Keratinocyte (primary cell): ENCODE results near the gene IRF7. TPM values are rescaled to one million over a fixed set of nuclear protein-coding genes. Genes with fewer than 3 reads are reported as not detected.

Experiments
- DNase-seq: peaks from one replicate; pipeline ENCODE4 v3.0.0-alpha.2; 2011; ENCODE audit warnings: low read depth, missing footprints, low spot score
- FAIRE-seq: peaks from 2 replicates; lab custom pipeline; 2011; peaks lifted over from hg19 to GRCh38; lab: Jason Lieb, UNC
- H2AFZ ChIP-seq: 2 replicates; pipeline ENCODE4 v1.6.0; 2012; ENCODE audit warnings: low read length, control low read depth, inconsistent platforms; ENCODE audit not compliant: control insufficient read depth
- H3K27ac ChIP-seq: 2 replicates; pipeline ENCODE4 v1.5.1; 2011; ENCODE audit warnings: low read length; ENCODE audit not compliant: control insufficient read depth, insufficient read depth
- H3K27me3 ChIP-seq: 3 replicates; pipeline ENCODE4 v1.6.0; 2011; ENCODE audit warnings: low read length; ENCODE audit not compliant: control insufficient read depth, insufficient read depth; ENCODE audit errors: extremely low read depth
- H3K36me3 ChIP-seq, 2 experiments: 2 replicates in 1 of 2; 3 replicates in 1 of 2; pipeline ENCODE4 v1.5.1; 2011; ENCODE audit warnings: low read length in 2 of 2, mild to moderate bottlenecking in 1 of 2; ENCODE audit not compliant: control insufficient read depth in 2 of 2, insufficient read depth in 2 of 2; ENCODE audit errors: extremely low read depth in 1 of 2
- H3K4me1 ChIP-seq: 3 replicates; pipeline ENCODE4 v1.5.1; 2011; ENCODE audit warnings: low read length; ENCODE audit not compliant: control insufficient read depth, insufficient read depth; ENCODE audit errors: extremely low read depth
- H3K4me2 ChIP-seq: 3 replicates; pipeline ENCODE4 v1.6.0; 2011; ENCODE audit warnings: low read depth, low read length; ENCODE audit not compliant: control insufficient read depth, insufficient read depth; ENCODE audit errors: extremely low read depth
- H3K4me3 ChIP-seq, 3 experiments: fragments of 200-600 bp in 1 of 3; sonication (generic) in 1 of 3; 2 replicates in 2 of 3; 3 replicates in 1 of 3; pipeline ENCODE4 v1.5.1; 2011 to 2016; ENCODE audit warnings: low read length in 3 of 3, mild to moderate bottlenecking in 3 of 3, control low read depth in 2 of 3, inconsistent platforms in 1 of 3, low read depth in 1 of 3, mixed read lengths in 1 of 3, mixed run types in 1 of 3, moderate library complexity in 1 of 3; ENCODE audit not compliant: control insufficient read depth in 2 of 3, insufficient read depth in 2 of 3; ENCODE audit errors: extremely low read depth in 1 of 3
- H3K79me2 ChIP-seq: 2 replicates; pipeline ENCODE4 v1.6.0; 2012; ENCODE audit warnings: low read length; ENCODE audit not compliant: control insufficient read depth, insufficient read depth
- H3K9ac ChIP-seq: 3 replicates; pipeline ENCODE4 v1.6.0; 2011; ENCODE audit warnings: low read length; ENCODE audit not compliant: control insufficient read depth, insufficient read depth; ENCODE audit errors: extremely low read depth
- H3K9me1 ChIP-seq: 3 replicates; pipeline ENCODE4 v1.6.0; 2011; ENCODE audit warnings: low read length; ENCODE audit not compliant: control insufficient read depth, insufficient read depth; ENCODE audit errors: extremely low read depth
- H3K9me3 ChIP-seq: 2 replicates; pipeline ENCODE4 v1.5.1; 2012; ENCODE audit warnings: low read depth, low read length; ENCODE audit not compliant: control insufficient read depth
- H4K20me1 ChIP-seq: 3 replicates; pipeline ENCODE4 v1.6.0; 2011; ENCODE audit warnings: low read length; ENCODE audit not compliant: control insufficient read depth, insufficient read depth; ENCODE audit errors: extremely low read depth
- CTCF ChIP-seq, 3 experiments: IDR thresholded peaks in 1 of 3; conservative IDR thresholded peaks in 1 of 3; optimal IDR thresholded peaks in 1 of 3; 2 replicates in 2 of 3; 3 replicates in 1 of 3; pipeline versions ENCODE3 to v1.5.1; 2011; ENCODE audit warnings: low read length in 3 of 3, mild to moderate bottlenecking in 3 of 3, moderate library complexity in 2 of 3, control low read depth in 1 of 3, inconsistent platforms in 1 of 3; ENCODE audit not compliant: insufficient read depth in 2 of 3; ENCODE audit errors: extremely low read depth in 1 of 3
- EZH2 ChIP-seq: IDR thresholded peaks from one replicate; pipeline ENCODE4 v1.6.1; 2012; ENCODE audit warnings: inconsistent platforms, mild to moderate bottlenecking, low read length, moderate library complexity
- dilution Hi-C: fragments of 300-500 bp; cut with MboI; formaldehyde crosslinking; loops from one replicate; pipeline ENCODE4 v1.7.0; 2020; ENCODE audit warnings: low sequenced_read_pairs; ENCODE audit not compliant: extremely low pct_ligation_motif_present
- polyA plus RNA-seq, 5 experiments: library from polyadenylated mRNA; depleted of rRNA in 3 of 5; stranded (reverse) in 3 of 5; stranded (forward) in 1 of 5; unstranded in 1 of 5; fragments of >200 nt; gene quantifications; 1 replicate in 1 of 5; 2 replicates in 3 of 5; 3 replicates in 1 of 5; pipeline versions ENCODE4 v1.2.1 to v1.2.3, GENCODE V29; 2011 to 2012; ENCODE audit warnings: missing spikeins in 2 of 5, low read depth in 1 of 5, low replicate concordance in 1 of 5

IRF7 gene
- polyA plus RNA-seq, 1 donor (not counting 4 experiments of a cell fraction or from before 2014, with no cell fraction given), result 7.1 TPM

- Histone ChIP-seq H2AFZ (no peak overlapping the region), H4K20me1 (peaks cover 50% of the 10 kb centered on the region), H3K9me1 (peaks cover 8% of the 10 kb centered on the region), H3K9ac (no peak overlapping the region), H3K27me3 (no peaks in the 10 kb centered on the region), H3K4me2 (no peak overlapping the region), H3K4me1 (peaks cover 22% of the 10 kb centered on the region), H3K9me3 (no peaks in the 10 kb centered on the region), H3K79me2 (peaks cover 85% of the 10 kb centered on the region), H3K4me3 (no peak overlapping the region), H3K36me3 (peaks cover 13 to 25% of the 10 kb centered on the region in 2 experiments), H3K27ac (no peak overlapping the region)
- FAIRE-seq (no peak), DNase-seq (no peak)
- dilution Hi-C loops, result no loop called here
- no peak for TF ChIP-seq EZH2
- TF ChIP-seq CTCF (optimal IDR thresholded peaks at IDR 0.05 in 1 of 3, IDR thresholded peaks at IDR 0.05 in 1 of 3, conservative IDR thresholded peaks at IDR 0.05 in 1 of 3; ENCODE audit: extremely low read depth in 1 of 3, insufficient read depth in 2 of 3, low read length in 3 of 3), result no peak
These were observed 34.4 kb downstream of the IRF7 start for GRCh38 chr11:581342-581741.

DNA sequence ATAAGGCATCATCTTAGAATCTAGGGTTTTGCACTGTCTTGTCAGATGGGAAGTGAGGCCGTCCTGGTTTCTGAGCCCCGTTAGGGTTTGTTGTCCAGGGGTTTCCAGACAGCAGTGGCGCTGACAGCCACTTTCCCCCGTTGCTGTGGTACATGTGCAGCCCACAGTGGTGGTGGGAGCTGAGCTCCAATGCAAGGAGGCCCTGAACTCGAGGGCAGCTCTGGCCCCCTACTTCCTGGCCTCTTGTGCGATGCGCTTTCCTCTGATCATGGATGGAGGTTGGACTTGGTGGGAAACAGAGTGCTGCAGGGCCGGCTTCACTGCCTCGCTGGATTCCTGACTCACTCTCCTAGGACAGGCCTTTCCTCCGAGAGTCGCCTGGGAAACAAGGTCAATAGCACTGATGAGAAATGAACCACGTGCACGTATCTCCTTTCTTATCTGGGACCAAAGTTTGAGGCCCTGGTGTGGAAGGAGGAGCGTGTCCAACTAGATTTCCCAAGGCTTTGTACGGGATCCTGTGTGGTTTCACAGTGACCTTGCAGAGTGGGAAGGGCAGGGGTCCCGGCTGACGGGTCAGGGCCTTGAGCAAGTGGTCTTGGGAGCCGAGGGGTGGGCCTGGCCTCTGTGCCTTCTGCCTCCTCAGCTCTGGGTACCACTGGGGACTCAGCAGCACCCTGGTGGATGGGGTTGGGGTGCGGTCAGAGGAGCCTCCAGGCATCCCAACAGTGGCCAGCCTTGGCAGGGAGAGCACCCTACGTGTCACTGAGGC is 35.7 kb downstream of the IRF7 start:
- peaks cover 8% of the 10 kb centered on the region for H3K9me1 ChIP-seq
- dilution Hi-C loops, result no loop called here
- no peak overlapping the region for H2AFZ ChIP-seq
- H3K27me3 ChIP-seq, result no peaks in the 10 kb centered on the region
- DNase-seq (no peak), FAIRE-seq (no peak)
- peaks cover 12 to 25% of the 10 kb centered on the region in 2 experiments for H3K36me3 ChIP-seq
- no peak overlapping the region for H3K4me3 ChIP-seq
- no peak for TF ChIP-seq CTCF (optimal IDR thresholded peaks at IDR 0.05 in 1 of 3, IDR thresholded peaks at IDR 0.05 in 1 of 3, conservative IDR thresholded peaks at IDR 0.05 in 1 of 3; ENCODE audit: extremely low read depth in 1 of 3, insufficient read depth in 2 of 3, low read length in 3 of 3)
- no peak for TF ChIP-seq EZH2
- H3K4me2 ChIP-seq, result no peak overlapping the region
- no peak overlapping the region for H3K9ac ChIP-seq
- peaks cover 50% of the 10 kb centered on the region for H4K20me1 ChIP-seq
- peaks cover 27% of the 10 kb centered on the region for H3K4me1 ChIP-seq
- peaks cover 78% of the 10 kb centered on the region for H3K79me2 ChIP-seq
- H3K9me3 ChIP-seq, result no peaks in the 10 kb centered on the region
- H3K27ac ChIP-seq, result peak overlapping the region; percentile 6
